Measurements from ENCODE around the gene DYNC2H1. TPM values are rescaled to one million over a fixed set of nuclear protein-coding genes. Genes with fewer than 3 reads are reported as not detected.

DYNC2H1 gene
- total and polyA plus RNA-seq, 8 donors: 1.2 to 63.7 (median 14.4) TPM

DNA sequence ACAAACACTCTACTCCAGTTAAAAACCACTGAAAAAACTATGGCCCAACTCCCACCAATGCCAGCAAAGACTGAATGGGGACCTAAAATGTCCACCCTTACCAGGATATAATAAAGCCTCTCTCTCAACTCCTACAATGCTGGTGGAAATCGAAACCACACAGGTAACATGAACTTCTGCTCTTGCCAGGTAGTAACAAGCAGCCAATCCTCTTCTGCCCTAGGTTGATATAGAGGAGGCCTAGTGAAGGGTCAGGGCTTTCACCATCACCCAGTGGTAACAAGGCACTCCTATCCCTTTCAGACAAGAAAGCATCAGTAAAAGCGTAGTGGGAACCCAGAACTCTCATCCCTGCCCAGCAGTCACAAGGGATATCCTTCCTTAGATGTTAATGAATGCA lies 39.9 kb upstream of the DYNC2H1 start:
- TF ChIP-seq POLR2AphosphoS5 (IDR thresholded peaks at IDR 0.05): no peak
- H3K36me3 ChIP-seq: peaks cover 8 to 47% (median 37%) of the 10 kb centered on the region in 4 donors
- intact Hi-C loops (cut with DNase I; ENCODE audit: low total_unique reads): no loop called here
- H3K9me3 ChIP-seq: no peaks in the 10 kb centered on the region
- H3K4me3 ChIP-seq: no peak overlapping the region
- H3K27me3 ChIP-seq: no peaks in the 10 kb centered on the region
- no peak for DNase-seq
- peaks cover 0 to 13% (median 0%) of the 10 kb centered on the region in 4 donors for H3K4me1 ChIP-seq
- no peak overlapping the region for H3K27ac ChIP-seq
- 92 to 100% (median 94%) methylated on average over 2 of the region's 2 CpGs for WGBS, 5 donors

DNA sequence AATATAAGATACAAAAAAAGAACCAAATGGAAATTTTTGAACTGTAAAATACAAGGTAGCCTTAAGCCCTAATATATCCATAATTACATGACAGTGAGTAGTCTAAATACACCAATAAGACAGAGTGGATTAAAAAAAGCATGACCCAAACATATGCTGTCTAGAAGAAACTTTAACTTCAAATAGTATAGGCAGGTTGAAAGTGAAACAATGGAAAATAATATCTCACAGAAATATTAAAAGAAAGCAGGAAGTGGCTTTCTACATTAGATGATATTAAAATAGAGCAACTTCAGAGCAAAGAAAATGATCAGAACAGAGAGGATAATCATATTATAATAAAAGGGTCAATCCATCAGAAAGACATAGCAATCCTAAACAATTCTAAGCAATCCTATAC lies 39.1 kb upstream of the DYNC2H1 start:
- H3K36me3 ChIP-seq: peaks cover 7 to 53% (median 35%) of the 10 kb centered on the region in 4 donors
- no peak overlapping the region for H3K4me3 ChIP-seq
- TF ChIP-seq EP300 (IDR thresholded peaks at IDR 0.05) (no peak), POLR2AphosphoS5 (IDR thresholded peaks at IDR 0.05) (no peak), POLR2A (IDR thresholded peaks at IDR 0.05) (no peak)
- TF ChIP-seq, protein P1, sequence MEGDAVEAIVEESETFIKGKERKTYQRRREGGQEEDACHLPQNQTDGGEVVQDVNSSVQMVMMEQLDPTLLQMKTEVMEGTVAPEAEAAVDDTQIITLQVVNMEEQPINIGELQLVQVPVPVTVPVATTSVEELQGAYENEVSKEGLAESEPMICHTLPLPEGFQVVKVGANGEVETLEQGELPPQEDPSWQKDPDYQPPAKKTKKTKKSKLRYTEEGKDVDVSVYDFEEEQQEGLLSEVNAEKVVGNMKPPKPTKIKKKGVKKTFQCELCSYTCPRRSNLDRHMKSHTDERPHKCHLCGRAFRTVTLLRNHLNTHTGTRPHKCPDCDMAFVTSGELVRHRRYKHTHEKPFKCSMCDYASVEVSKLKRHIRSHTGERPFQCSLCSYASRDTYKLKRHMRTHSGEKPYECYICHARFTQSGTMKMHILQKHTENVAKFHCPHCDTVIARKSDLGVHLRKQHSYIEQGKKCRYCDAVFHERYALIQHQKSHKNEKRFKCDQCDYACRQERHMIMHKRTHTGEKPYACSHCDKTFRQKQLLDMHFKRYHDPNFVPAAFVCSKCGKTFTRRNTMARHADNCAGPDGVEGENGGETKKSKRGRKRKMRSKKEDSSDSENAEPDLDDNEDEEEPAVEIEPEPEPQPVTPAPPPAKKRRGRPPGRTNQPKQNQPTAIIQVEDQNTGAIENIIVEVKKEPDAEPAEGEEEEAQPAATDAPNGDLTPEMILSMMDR (IDR thresholded peaks at IDR 0.05): no peak
- intact Hi-C loops (cut with DNase I; ENCODE audit: low total_unique reads): no loop called here
- no peaks in the 10 kb centered on the region for H3K9me3 ChIP-seq
- peaks cover 0 to 13% (median 0%) of the 10 kb centered on the region in 4 donors for H3K4me1 ChIP-seq
- no peak for DNase-seq
- no peaks in the 10 kb centered on the region for H3K27me3 ChIP-seq
- H3K27ac ChIP-seq: no peak overlapping the region

DNA sequence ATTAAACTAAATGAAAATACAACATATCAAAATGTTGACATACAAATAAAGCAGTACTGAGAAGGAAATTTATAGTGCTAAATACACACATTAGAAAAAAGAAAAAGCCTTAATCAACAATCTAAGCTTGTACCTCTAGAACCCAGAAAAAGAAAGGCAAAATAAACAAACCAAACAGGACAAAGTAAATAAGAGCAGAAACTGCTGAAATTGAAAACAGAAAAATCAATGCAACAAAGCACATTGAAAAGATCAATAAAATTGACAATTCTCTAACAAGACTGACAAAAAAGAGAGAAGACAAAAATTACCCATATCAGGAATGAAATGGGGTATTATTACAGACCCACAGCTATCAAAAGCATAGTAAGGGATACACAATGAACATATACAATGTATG lies 38.2 kb upstream of the DYNC2H1 start:
- intact Hi-C loops (cut with DNase I; ENCODE audit: low total_unique reads): no loop called here
- H3K4me3 ChIP-seq: no peak overlapping the region

DNA sequence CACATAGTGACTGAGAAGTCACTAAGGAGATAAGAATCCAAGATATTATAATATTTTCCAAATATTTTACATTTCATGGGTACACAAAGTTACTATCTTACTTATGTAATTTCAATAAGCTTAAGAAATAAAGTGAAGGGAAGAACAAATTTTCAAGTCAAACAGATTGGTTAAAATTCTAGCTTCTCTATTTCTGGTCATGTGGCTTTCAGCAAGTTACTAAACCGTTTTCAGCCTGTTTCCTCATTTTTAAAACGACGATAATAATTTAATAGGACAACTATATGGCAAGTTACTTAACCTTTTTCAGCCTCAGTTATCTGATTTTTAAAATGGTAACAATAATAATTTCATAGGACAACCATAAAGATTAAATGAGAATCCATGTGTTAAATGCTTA lies 32.9 kb upstream of the DYNC2H1 start:
- WGBS, 5 donors: 84 to 93% (median 89%) methylated on average over 3 of the region's 3 CpGs
- TF ChIP-seq POLR2A (IDR thresholded peaks at IDR 0.05) (no peak), EP300 (IDR thresholded peaks at IDR 0.05) (no peak), POLR2AphosphoS5 (IDR thresholded peaks at IDR 0.05) (no peak)
- TF ChIP-seq, protein P1 (IDR thresholded peaks at IDR 0.05): no peak
- H3K36me3 ChIP-seq: peaks cover 23 to 81% (median 73%) of the 10 kb centered on the region in 4 donors
- DNase-seq: no peak
- H3K27me3 ChIP-seq: no peaks in the 10 kb centered on the region
- no peak overlapping the region for H3K4me3 ChIP-seq
- no peaks in the 10 kb centered on the region for H3K9me3 ChIP-seq
- H3K27ac ChIP-seq: no peak overlapping the region
- intact Hi-C loops (cut with DNase I; ENCODE audit: low total_unique reads): no loop called here
- no peaks in the 10 kb centered on the region for H3K4me1 ChIP-seq

More for the DNA sequence above, 38.2 kb upstream of the DYNC2H1 start:
- H3K9me3 ChIP-seq: no peaks in the 10 kb centered on the region
- peaks cover 0 to 52% (median 34%) of the 10 kb centered on the region in 4 donors for H3K36me3 ChIP-seq
- H3K27me3 ChIP-seq: no peaks in the 10 kb centered on the region
- H3K27ac ChIP-seq: no peak overlapping the region
- peaks cover 0 to 13% (median 0%) of the 10 kb centered on the region in 4 donors for H3K4me1 ChIP-seq
- TF ChIP-seq EP300 (IDR thresholded peaks at IDR 0.05): no peak
- no peak for TF ChIP-seq POLR2A (IDR thresholded peaks at IDR 0.05)
- DNase-seq: no peak

DNA sequence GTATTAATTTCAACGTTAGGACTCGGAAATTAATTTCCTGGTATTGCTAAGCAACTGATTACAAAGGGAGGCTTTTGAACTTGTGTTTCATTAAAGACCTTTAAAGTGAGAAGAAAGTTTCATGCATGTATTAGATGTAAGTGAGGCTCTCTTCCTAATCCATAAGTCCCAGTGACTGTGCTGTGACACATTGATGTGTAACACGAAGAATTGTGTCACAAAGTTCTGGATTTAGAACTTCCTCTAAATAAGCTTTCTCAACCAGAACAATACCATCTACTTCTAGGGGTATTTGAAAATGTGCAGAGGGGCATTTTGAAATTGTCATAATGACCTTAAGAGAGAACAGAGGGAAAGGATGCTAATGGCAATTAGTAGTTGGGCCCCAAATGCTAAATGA lies 31.7 kb upstream of the DYNC2H1 start:
- 91 to 93% (median 92%) methylated on average over 3 of the region's 3 CpGs for WGBS, 5 donors
- TF ChIP-seq EP300 (IDR thresholded peaks at IDR 0.05): no peak
- TF ChIP-seq POLR2AphosphoS5 (IDR thresholded peaks at IDR 0.05): no peak
- TF ChIP-seq POLR2A (IDR thresholded peaks at IDR 0.05): no peak
- TF ChIP-seq, protein P1 (IDR thresholded peaks at IDR 0.05): no peak

More for the DNA sequence above, 31.7 kb upstream of the DYNC2H1 start:
- intact Hi-C loops (cut with DNase I; ENCODE audit: low total_unique reads): no loop called here
- Histone ChIP-seq H3K9me3 (no peaks in the 10 kb centered on the region), H3K4me1 (no peaks in the 10 kb centered on the region), H3K36me3 (peaks cover 23 to 90% (median 80%) of the 10 kb centered on the region in 4 donors), H3K27me3 (no peaks in the 10 kb centered on the region), H3K4me3 (no peak overlapping the region), H3K27ac (no peak overlapping the region)
- DNase-seq: no peak
